Suprapubic skin (tissue), 4 donors: Measurements from ENCODE around the gene MSANTD2. TPM values are rescaled to one million over a fixed set of nuclear protein-coding genes. Genes with fewer than 3 reads are reported as not detected.
A peak's percentile ranks its signal among the peaks of the same experiment; 100 is the strongest.

Source experiments
- DNase-seq, 2 donors: peaks; one replicate each; pipeline ENCODE4 v3.0.0-alpha.2; 2019; ENCODE audit warnings: low spot score in 2 of 2
- H3K27ac ChIP-seq: fragments of 200-600 bp; sonication (generic); one replicate; pipeline ENCODE4 v1.5.1; 2019
- H3K27me3 ChIP-seq: fragments of 200-600 bp; sonication (generic); one replicate; pipeline ENCODE4 v1.5.1; 2019
- H3K36me3 ChIP-seq: fragments of 200-600 bp; sonication (generic); one replicate; pipeline ENCODE4 v1.5.1; 2019
- H3K4me1 ChIP-seq: fragments of 200-600 bp; sonication (generic); one replicate; pipeline ENCODE4 v1.5.1; 2019
- H3K4me3 ChIP-seq: fragments of 200-600 bp; sonication (generic); one replicate; pipeline ENCODE4 v1.5.1; 2019; ENCODE audit warnings: mild to moderate bottlenecking
- H3K9me3 ChIP-seq: fragments of 200-600 bp; sonication (generic); one replicate; pipeline ENCODE4 v1.5.1; 2019
- EP300 ChIP-seq: sonication (generic); formaldehyde crosslinking; IDR thresholded peaks from one replicate; pipeline ENCODE4 v1.6.1; 2017; ENCODE audit warnings: antibody characterized with exemption
- POLR2A ChIP-seq, 2 donors: fragments of 450-650 bp; IDR thresholded peaks; one replicate each; pipeline ENCODE4 v1.6.1; 2017; ENCODE audit warnings: antibody characterized with exemption in 2 of 2, mild to moderate bottlenecking in 2 of 2, moderate library complexity in 2 of 2
- POLR2AphosphoS5 ChIP-seq, 3 donors: sonication (generic); formaldehyde crosslinking; IDR thresholded peaks; one replicate each; pipeline ENCODE4 v1.6.1; 2017; ENCODE audit warnings: antibody characterized with exemption in 3 of 3
- WGBS: methylation state at CpG from one replicate; pipeline ENCODE4 v1.1.5; 2018; 5-methylcytosine and 5-hydroxymethylcytosine counted together
- total RNA-seq, 4 donors: library from RNA; depleted of rRNA; stranded (reverse); fragments of >200 nt; gene quantifications; one replicate each; pipeline ENCODE4 v1.1.0, GENCODE V29; 2016
- TF ChIP-seq, protein P1 (sequence below), 2 donors: fragments of 200-600 bp in 1 of 2; fragments of 450-650 bp in 1 of 2; sonication (generic) in 1 of 2; IDR thresholded peaks; one replicate each; pipeline ENCODE4 v1.5.1; 2016 to 2019; ENCODE audit warnings: antibody characterized with exemption in 2 of 2, mild to moderate bottlenecking in 1 of 2, moderate library complexity in 1 of 2

Gene MSANTD2
- total RNA-seq, 4 donors from 2014 or later, result 5.5 to 42.5 (median 11.7) TPM

DNA sequence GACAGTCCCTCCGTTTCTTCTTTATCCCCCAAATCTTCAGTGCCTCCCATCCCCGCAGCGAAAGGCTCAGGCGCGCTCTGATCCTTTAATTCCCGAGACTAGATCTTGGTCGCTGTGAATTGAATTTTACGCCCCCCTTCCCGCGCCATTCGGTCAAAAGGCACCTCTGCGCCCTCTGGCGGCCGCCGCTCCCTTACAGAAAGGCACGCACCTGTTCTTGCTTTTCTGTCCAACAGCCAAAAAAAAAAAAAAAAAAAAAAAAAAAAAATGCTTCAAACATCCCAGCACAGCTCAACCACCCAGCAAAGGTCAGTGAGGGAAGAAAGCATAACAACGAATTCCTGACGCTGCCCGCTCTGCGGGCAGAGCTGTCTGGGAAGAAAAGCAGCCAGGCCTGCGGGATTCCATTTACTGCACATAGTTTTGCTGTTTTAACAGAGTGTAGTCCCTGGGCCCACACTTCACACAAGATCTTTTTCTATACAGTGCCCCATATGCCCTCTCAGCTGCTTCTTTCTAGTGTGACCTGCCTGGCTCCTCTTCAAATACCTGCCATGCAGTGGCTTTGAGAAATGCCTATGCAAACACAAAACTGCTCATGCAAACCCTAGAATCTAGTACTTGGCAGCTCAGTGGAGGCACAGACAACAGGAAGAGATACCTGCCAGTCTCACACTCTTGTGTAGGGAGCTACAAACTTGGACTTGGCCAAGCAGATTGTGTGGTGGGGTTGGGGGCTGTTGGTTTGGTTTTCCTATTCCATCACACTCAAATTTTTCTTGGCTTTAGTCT lies 36.9 kb downstream of the MSANTD2 start:
- WGBS, result 9% methylated on average over 20 of the region's 21 CpGs
- peak; percentile 84 to 87 for DNase-seq
- TF ChIP-seq POLR2AphosphoS5 (IDR thresholded peaks at IDR 0.05) (no peak), EP300 (no peak), POLR2A (IDR thresholded peaks at IDR 0.05) (no peak)
- TF ChIP-seq, protein P1, sequence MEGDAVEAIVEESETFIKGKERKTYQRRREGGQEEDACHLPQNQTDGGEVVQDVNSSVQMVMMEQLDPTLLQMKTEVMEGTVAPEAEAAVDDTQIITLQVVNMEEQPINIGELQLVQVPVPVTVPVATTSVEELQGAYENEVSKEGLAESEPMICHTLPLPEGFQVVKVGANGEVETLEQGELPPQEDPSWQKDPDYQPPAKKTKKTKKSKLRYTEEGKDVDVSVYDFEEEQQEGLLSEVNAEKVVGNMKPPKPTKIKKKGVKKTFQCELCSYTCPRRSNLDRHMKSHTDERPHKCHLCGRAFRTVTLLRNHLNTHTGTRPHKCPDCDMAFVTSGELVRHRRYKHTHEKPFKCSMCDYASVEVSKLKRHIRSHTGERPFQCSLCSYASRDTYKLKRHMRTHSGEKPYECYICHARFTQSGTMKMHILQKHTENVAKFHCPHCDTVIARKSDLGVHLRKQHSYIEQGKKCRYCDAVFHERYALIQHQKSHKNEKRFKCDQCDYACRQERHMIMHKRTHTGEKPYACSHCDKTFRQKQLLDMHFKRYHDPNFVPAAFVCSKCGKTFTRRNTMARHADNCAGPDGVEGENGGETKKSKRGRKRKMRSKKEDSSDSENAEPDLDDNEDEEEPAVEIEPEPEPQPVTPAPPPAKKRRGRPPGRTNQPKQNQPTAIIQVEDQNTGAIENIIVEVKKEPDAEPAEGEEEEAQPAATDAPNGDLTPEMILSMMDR (IDR thresholded peaks at IDR 0.05), result peak; percentile 52 to 73
- no peaks in the 10 kb centered on the region for H3K9me3 ChIP-seq
- peaks cover 11% of the 10 kb centered on the region for H3K36me3 ChIP-seq
- H3K27ac ChIP-seq, result no peak overlapping the region
- peaks cover 47% of the 10 kb centered on the region for H3K27me3 ChIP-seq
- H3K4me1 ChIP-seq, result peaks cover 35% of the 10 kb centered on the region
- H3K4me3 ChIP-seq, result peak overlapping the region; percentile 51

DNA sequence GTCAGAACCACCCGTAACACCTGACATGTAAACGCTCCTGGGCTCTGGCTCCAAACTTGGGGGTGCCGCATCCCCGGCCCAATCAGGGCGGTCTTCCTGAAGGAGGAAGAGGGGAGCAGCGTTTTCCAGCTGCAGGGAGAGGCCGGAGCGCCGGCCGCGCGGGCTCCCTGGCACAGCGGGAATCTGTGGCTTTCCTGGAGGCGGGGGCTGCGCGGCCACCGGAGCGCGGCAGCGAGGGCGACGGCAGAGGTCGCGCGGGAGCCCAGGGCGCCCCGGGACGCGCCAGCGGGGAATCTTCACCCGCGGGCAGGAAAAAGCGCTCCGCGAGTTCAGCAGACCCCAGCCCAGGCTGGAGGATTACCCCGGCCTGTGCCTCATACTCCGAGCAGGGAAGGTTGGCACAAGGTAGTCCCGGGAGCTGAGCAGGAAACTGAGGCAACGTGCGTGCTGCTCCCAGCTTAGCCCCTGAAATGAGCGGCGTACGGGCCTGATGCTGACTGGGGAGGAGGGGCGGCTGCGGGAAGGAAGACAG lies 37.5 kb downstream of the MSANTD2 start:
- no peak for DNase-seq
- Histone ChIP-seq H3K36me3 (peaks cover 8% of the 10 kb centered on the region), H3K27me3 (peaks cover 53% of the 10 kb centered on the region), H3K4me3 (peak overlapping the region; percentile 51), H3K27ac (no peak overlapping the region), H3K9me3 (no peaks in the 10 kb centered on the region), H3K4me1 (peaks cover 41% of the 10 kb centered on the region)
- TF ChIP-seq POLR2A (IDR thresholded peaks at IDR 0.05), result no peak
- WGBS, result 1% methylated on average over 25 of the region's 45 CpGs

DNA sequence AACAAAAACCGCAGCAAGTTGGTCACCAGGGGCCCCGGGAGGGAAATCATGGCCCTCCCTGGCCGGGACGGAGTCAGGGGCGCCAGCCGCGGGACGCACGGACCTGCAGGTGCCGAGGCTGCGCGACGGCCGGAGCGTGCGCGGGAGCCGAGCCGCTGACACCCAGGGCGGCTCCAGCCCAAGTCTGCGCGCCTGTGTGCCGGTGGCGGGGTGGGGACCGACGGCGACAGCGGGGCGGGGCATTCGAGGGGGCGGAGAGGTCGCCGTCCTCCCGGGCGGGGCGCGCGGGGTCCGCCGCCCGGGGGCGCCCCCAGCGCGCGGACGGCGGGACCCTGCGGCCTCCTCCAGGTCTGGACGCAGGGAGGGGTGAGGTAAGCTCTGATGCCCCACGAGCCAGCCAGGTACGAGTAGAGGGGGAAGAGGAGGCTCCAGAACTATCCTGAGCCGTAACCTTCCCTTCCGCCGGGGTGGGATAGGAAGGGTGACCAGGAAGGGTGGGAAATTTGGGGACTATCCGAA lies 38.0 kb downstream of the MSANTD2 start, which contains the start of gene ESAM:
TSS of gene ESAM (minus strand) at position 186 of the 519 bp plus-strand sequence. CDS start at position 50, 136 bp downstream.
- Histone ChIP-seq H3K27ac (peak within 1 kb of the TSS; percentile 70), H3K4me3 (peak within 1 kb of the TSS; percentile 51), H3K9me3 (no peaks in the 10 kb centered on the region), H3K4me1 (peaks cover 41% of the 10 kb centered on the region), H3K27me3 (peaks cover 59% of the 10 kb centered on the region), H3K36me3 (peaks cover 3% of the 10 kb centered on the region)
- DNase-seq, result no peak
- TF ChIP-seq POLR2A (IDR thresholded peaks at IDR 0.05), result no peak
- TF ChIP-seq POLR2AphosphoS5 (IDR thresholded peaks at IDR 0.05), result no peak
- no peak for TF ChIP-seq EP300
- TF ChIP-seq, protein P1 (IDR thresholded peaks at IDR 0.05), result no peak
- 0% methylated on average over 13 of the region's 55 CpGs for WGBS

DNA sequence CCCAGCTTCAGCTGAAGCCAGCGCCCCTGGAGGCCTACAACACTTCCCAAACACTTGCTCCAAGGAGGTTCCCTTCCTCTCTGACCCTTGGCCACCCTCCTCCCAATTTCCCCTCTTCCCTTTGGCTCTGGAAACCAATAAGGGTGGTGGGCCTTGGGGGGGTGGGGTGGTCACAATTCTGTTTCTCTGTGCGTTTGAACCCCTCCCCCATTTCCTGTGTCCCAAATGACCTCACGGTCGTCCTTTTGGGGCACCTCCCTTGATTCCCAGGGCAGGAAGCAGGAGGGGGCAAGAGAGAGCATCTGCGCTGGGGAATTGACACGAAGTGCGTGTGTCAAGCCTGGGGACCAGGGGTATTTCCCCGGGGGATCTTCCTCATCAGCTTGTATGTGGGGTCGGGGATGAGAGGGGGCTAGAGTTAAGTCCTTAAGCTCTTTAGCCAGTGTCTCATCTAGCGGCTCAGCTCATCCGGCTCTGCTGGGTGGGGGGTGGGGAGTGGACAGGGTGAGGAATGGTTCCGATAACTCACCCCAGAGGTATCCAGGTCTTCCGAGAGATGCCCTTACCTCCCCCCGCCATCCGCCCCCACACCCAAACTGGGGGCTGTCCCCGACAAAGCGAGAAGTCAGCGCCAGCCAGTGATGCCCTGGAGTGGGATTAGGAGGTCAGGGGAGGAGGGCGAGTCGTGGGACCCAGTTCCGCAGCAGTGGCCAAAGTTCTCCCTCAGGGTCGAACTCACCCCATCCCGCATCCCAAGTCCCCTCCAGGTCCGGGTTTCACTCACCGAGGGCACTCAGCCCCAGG lies 38.7 kb downstream of the MSANTD2 start:
- Histone ChIP-seq H3K36me3 (no peaks in the 10 kb centered on the region), H3K9me3 (no peaks in the 10 kb centered on the region), H3K4me3 (peak overlapping the region; percentile 51), H3K27me3 (peaks cover 65% of the 10 kb centered on the region), H3K27ac (peak overlapping the region; percentile 70), H3K4me1 (peaks cover 41% of the 10 kb centered on the region)
- TF ChIP-seq, protein P1 (IDR thresholded peaks at IDR 0.05), result no peak
- no peak for TF ChIP-seq EP300
- 29% methylated on average over 13 of the region's 25 CpGs for WGBS
- DNase-seq, result no peak

DNA sequence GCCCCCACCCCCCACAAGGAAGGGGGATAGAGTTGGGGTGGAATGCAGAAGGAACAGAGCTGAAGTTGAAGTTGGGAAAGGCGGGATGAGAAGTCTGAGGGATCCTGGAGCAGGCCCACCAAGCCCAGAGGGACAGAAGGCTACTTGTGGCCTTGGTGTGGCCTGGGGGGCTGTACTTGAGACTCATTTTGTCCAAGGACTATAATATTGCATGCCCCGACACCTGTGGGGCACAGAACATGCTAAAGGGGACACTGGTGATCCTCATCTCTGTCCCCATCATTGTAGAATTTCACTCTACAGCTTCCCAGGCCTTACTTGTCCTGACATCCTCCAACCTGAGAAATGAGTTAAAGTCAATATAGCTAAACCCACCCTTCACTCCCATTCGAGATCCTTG lies 39.4 kb downstream of the MSANTD2 start:
- Histone ChIP-seq H3K4me3 (peak overlapping the region; percentile 51), H3K27me3 (peaks cover 72% of the 10 kb centered on the region), H3K9me3 (no peaks in the 10 kb centered on the region)

More for the DNA sequence above, 39.4 kb downstream of the MSANTD2 start:
- Histone ChIP-seq H3K36me3 (no peaks in the 10 kb centered on the region), H3K27ac (peak overlapping the region; percentile 70), H3K4me1 (peaks cover 41% of the 10 kb centered on the region)
- no peak for TF ChIP-seq EP300
- no peak for DNase-seq
- WGBS, result 65% methylated on average over 3 of the region's 3 CpGs
